Spleen (tissue), 7 donors: ENCODE data around the gene TPBG.

ENCODE experiments used
- CTCF ChIP-seq, 11 experiments: fragments of 200-600 bp in 7 of 11; fragments of 450-650 bp in 4 of 11; sonication (generic) in 4 of 11; IDR thresholded peaks in 8 of 11; conservative IDR thresholded peaks in 3 of 11; 1 replicate in 7 of 11; 2 replicates in 4 of 11; pipeline versions ENCODE4 v1.4.0 to v1.8.0; 2016 to 2021; ENCODE audit warnings: antibody characterized with exemption in 11 of 11, inconsistent platforms in 4 of 11, mild to moderate bottlenecking in 1 of 11
- POLR2A ChIP-seq, 3 donors: fragments of 450-650 bp; IDR thresholded peaks; one replicate each; pipeline ENCODE4 v1.5.1; 2017; ENCODE audit warnings: antibody characterized with exemption in 3 of 3, mild to moderate bottlenecking in 1 of 3
- donor health status: DM: no; HTN: no; CAD: no; lungs with moderate emphysema.
- donor health status: DM: no; HTN: no; CAD: no.
- donor health status: DM: no; HTN: no; CAD: no.

- TF ChIP-seq POLR2A (IDR thresholded peaks at IDR 0.05) (no peak), CTCF (IDR thresholded peaks at IDR 0.05 in 8 of 11, conservative IDR thresholded peaks at IDR 0.05 in 3 of 11) (no peak)
Measured at GRCh38 chr6:82376636-82377035, 13.0 kb downstream of the TPBG start.
